ENCODE data around the gene TOX2. TPM values are rescaled to one million over a fixed set of nuclear protein-coding genes. Genes with fewer than 3 reads are reported as not detected.
A peak's percentile ranks its signal among the peaks of the same experiment; 100 is the strongest.

The TOX2 gene
- total and polyA plus RNA-seq, 2 of the 4 experiments (the other 2 are of a cell fraction) = 1.3 to 17.5 TPM

DNA sequence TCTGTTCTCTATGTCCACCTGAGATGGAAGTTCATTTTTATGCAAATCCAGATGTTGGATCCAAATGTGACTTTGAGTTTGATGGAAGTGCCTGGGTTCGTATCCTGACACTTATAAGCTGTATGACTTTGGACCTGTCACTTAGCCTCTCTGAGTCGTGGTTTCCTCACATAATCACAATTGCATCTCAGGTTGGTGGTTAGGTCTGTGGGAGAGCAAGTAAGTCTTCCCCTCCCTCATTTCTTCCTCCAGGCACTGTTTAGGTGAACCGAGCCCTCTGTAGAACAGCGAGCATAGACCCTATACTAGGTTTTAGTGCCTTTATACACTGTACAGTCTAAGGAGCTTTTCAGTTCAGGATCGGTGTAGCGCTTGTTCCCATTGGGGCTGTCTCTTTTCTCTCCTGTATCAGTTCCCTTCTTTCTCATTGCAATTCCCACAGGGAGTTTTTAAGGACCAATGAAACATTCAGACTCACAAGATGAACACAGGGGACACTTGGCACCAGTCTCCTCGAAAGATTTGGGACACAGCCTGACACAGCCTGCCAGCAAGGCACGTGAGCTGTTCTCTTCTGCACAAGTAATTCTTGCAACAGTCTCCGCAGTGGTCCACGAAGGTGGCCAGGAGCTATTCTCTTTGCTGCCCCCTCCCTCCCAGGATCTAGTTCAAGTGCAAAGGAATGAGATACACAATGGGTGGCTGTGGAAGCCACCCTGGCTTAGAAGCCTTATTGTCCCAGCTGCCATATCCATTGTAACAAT, 11.8 kb downstream of the TOX2 start:
- Histone ChIP-seq H3K56ac (ENCODE audit: extremely low read depth, insufficient read depth, low read length) (no peak overlapping the region), H2AK9ac (replicated peaks; ENCODE audit: low read depth, low read length, poor library complexity) (no peak overlapping the region), H2AFZ (replicated peaks; ENCODE audit: low read length, poor library complexity) (no peak overlapping the region), H3K9ac (ENCODE audit: low read depth, low read length) (no peak overlapping the region), H3K79me1 (ENCODE audit: low read depth in 1 of 2, low read length in 2 of 2) (peaks cover 53 to 90% of the 10 kb centered on the region in 2 experiments), H3K9me1 (ENCODE audit: insufficient read depth, low read length) (peaks cover 37% of the 10 kb centered on the region), H4K91ac (ENCODE audit: insufficient read depth, low read depth, low read length) (no peak overlapping the region; the same call in 1 of the 2 replicates), H3K4me1 (ENCODE audit: control insufficient read depth, insufficient read depth, low read length) (peaks cover 14% of the 10 kb centered on the region), H3K27me3 (ENCODE audit: control insufficient read depth, insufficient read depth, low read length) (no peaks in the 10 kb centered on the region), H2BK20ac (ENCODE audit: low read depth, low read length) (peak overlapping the region; percentile 65), H4K5ac (ENCODE audit: low read depth, low read length) (no peak overlapping the region), H2BK5ac (ENCODE audit: low read depth, low read length, poor library complexity, severe bottlenecking) (no peak overlapping the region), H3K18ac (ENCODE audit: low read depth, low read length) (no peak overlapping the region), H3K23ac (ENCODE audit: low read depth, low read length) (peak overlapping the region; percentile 29; the same call in 1 of the 2 replicates), H3K14ac (replicated peaks; ENCODE audit: low read depth, low read length) (peak overlapping the region; percentile 82), H3K4ac (ENCODE audit: low read depth, low read length) (peak overlapping the region; percentile 45), H4K8ac (ENCODE audit: low read depth in 2 of 2, low read length in 2 of 2) (peak overlapping the region in 1 of 2 experiments; percentile 54; a peak in 2 of 4 replicates), H3K4me2 (ENCODE audit: low read depth, low read length) (no peak overlapping the region), H2BK15ac (ENCODE audit: low read depth, low read length) (0 out of 3 replicates have a peak overlapping the region, but pooled peaks have one; percentile 26), H3K27ac (ENCODE audit: insufficient read depth, low read length) (no peak overlapping the region), H3K36me3 (ENCODE audit: control insufficient read depth, insufficient read depth, low read length) (0 out of 2 replicates have a peak, but pooled peaks cover 1% of the 10 kb centered on the region), H2AK5ac (ENCODE audit: low read depth, low read length) (peak overlapping the region; percentile 68), H3K4me3 (ENCODE audit: insufficient read depth, low read depth, low read length) (no peak overlapping the region), H2BK120ac (ENCODE audit: low read depth, low read length) (peak overlapping the region; percentile 47), H3K9me3 (ENCODE audit: control insufficient read depth, insufficient read depth, low read length) (no peaks in the 10 kb centered on the region), H4K20me1 (ENCODE audit: insufficient read depth, low read length) (peaks cover 64% of the 10 kb centered on the region)
- WGBS, 2 experiments (ENCODE audit: extremely low coverage in 2 of 2, insufficient read length in 1 of 2) = 80% methylated on average over 2 of the region's 10 CpGs; no CpG with 5 or more reads in 1 of the 2 experiments
- intact Hi-C loops (cut with micrococcal nuclease) = no loop called here
- DNase-seq = no peak
- CTCF ChIA-PET = interaction anchor here (0.5 to 1.4 kb wide), 2 partner anchors 10 to 169 kb away, joined by 3 to 4 read pairs; no protein-coding TSS in a partner anchor
- POLR2A ChIA-PET (ENCODE audit: unreplicated experiment) = interaction anchor here (0.7 kb wide), 1 partner anchor 10 kb away, joined by 3 read pairs; no protein-coding TSS in a partner anchor
- dilution Hi-C loops (cut with HindIII; ENCODE audit: low sequenced_read_pairs, unreplicated experiment) = no loop called here
- TF ChIP-seq, protein P1, sequence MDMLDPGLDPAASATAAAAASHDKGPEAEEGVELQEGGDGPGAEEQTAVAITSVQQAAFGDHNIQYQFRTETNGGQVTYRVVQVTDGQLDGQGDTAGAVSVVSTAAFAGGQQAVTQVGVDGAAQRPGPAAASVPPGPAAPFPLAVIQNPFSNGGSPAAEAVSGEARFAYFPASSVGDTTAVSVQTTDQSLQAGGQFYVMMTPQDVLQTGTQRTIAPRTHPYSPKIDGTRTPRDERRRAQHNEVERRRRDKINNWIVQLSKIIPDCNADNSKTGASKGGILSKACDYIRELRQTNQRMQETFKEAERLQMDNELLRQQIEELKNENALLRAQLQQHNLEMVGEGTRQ (IDR thresholded peaks at IDR 0.05; ENCODE audit: low read depth, low read length) = no peak
- TF ChIP-seq, protein P2, sequence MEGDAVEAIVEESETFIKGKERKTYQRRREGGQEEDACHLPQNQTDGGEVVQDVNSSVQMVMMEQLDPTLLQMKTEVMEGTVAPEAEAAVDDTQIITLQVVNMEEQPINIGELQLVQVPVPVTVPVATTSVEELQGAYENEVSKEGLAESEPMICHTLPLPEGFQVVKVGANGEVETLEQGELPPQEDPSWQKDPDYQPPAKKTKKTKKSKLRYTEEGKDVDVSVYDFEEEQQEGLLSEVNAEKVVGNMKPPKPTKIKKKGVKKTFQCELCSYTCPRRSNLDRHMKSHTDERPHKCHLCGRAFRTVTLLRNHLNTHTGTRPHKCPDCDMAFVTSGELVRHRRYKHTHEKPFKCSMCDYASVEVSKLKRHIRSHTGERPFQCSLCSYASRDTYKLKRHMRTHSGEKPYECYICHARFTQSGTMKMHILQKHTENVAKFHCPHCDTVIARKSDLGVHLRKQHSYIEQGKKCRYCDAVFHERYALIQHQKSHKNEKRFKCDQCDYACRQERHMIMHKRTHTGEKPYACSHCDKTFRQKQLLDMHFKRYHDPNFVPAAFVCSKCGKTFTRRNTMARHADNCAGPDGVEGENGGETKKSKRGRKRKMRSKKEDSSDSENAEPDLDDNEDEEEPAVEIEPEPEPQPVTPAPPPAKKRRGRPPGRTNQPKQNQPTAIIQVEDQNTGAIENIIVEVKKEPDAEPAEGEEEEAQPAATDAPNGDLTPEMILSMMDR (conservative IDR thresholded peaks at IDR 0.05; ENCODE audit: low read depth, low read length) = no peak
- TF ChIP-seq CHD1 (IDR thresholded peaks at IDR 0.05; ENCODE audit: low read depth, low read length) = no peak
- no peak for TF ChIP-seq BHLHE40 (IDR thresholded peaks at IDR 0.05; ENCODE audit: low read depth, low read length)
- no peak for TF ChIP-seq CEBPB (IDR thresholded peaks at IDR 0.05; ENCODE audit: low read depth, low read length)
- no peak for TF ChIP-seq MAFK (IDR thresholded peaks at IDR 0.05; ENCODE audit: low read depth, low read length)
- TF ChIP-seq, protein P3, sequence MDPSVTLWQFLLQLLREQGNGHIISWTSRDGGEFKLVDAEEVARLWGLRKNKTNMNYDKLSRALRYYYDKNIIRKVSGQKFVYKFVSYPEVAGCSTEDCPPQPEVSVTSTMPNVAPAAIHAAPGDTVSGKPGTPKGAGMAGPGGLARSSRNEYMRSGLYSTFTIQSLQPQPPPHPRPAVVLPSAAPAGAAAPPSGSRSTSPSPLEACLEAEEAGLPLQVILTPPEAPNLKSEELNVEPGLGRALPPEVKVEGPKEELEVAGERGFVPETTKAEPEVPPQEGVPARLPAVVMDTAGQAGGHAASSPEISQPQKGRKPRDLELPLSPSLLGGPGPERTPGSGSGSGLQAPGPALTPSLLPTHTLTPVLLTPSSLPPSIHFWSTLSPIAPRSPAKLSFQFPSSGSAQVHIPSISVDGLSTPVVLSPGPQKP (IDR thresholded peaks at IDR 0.05; ENCODE audit: borderline replicate concordance, low read depth, low read length) = no peak
- no peak for TF ChIP-seq FOS (IDR thresholded peaks at IDR 0.05; ENCODE audit: low read depth, low read length)
- TF ChIP-seq POLR2A (IDR thresholded peaks at IDR 0.05; ENCODE audit: low read depth, low read length) = no peak
- no peak for TF ChIP-seq NFE2L2 (IDR thresholded peaks at IDR 0.05; ENCODE audit: low read depth, low read length)
- TF ChIP-seq MAZ (IDR thresholded peaks at IDR 0.05; ENCODE audit: borderline replicate concordance, low read depth, low read length) = no peak
- TF ChIP-seq MXI1 (IDR thresholded peaks at IDR 0.05; ENCODE audit: borderline replicate concordance, low read depth, low read length) = no peak
- no peak for TF ChIP-seq RCOR1 (IDR thresholded peaks at IDR 0.05; ENCODE audit: insufficient replicate concordance, low read length)
- TF ChIP-seq SMC3 (IDR thresholded peaks at IDR 0.05; ENCODE audit: low read depth, low read length) = no peak
- BruUV-seq (replicated peaks) = no TSS peak
- ATAC-seq (ENCODE audit: low read depth) = no peak
- in situ Hi-C loops (cut with MboI; ENCODE audit: low sequenced_read_pairs) = loop anchor here (25.0 kb wide), 1 partner anchor 1861 kb away; the partner anchor contains the start of genes DNTTIP1 and WFDC3

All from IMR-90 (cell line).